Stimulated activated CD4-positive, alpha-beta T cell treated with anti-CD3 and anti-CD28 coated beads, Interleukin-2, amount 100 ng/mL, for 48 hours (primary cell): ENCODE measurements around the gene KBTBD12.

Experiments
- DNase-seq, 2 donors: peaks; one replicate each; pipeline ENCODE4 v3.0.0-alpha.2; 2020

KBTBD12 gene

GRCh38 chr3:127954640-127955039 lies 39.6 kb downstream of the KBTBD12 start:
- DNase-seq: no peak

GRCh38 chr3:127955728-127956127 lies 40.7 kb downstream of the KBTBD12 start:
- DNase-seq: no peak

GRCh38 chr3:127959041-127959440 lies 44.0 kb downstream of the KBTBD12 start:
- no peak for DNase-seq

- no peak for DNase-seq
Measured at GRCh38 chr3:127959873-127960272, 44.8 kb downstream of the KBTBD12 start.

- no peak for DNase-seq
Measured at GRCh38 chr3:127960421-127960965, 45.5 kb downstream of the KBTBD12 start.

GRCh38 chr3:127961124-127961523 lies 46.1 kb downstream of the KBTBD12 start:
- DNase-seq: no peak

GRCh38 chr3:127961963-127962362 lies 46.9 kb downstream of the KBTBD12 start:
- DNase-seq: no peak

- DNase-seq: no peak
Measured at GRCh38 chr3:127962937-127963336, 47.9 kb downstream of the KBTBD12 start.

- no peak for DNase-seq
Measured at GRCh38 chr3:127964053-127964452, 49.0 kb downstream of the KBTBD12 start.

- DNase-seq: no peak
Measured at GRCh38 chr3:127964816-127965215, 49.8 kb downstream of the KBTBD12 start.

- DNase-seq: no peak
Measured at GRCh38 chr3:127967316-127967715, 52.3 kb downstream of the KBTBD12 start.

- DNase-seq: no peak
Measured at GRCh38 chr3:127970966-127971592, 56.0 kb downstream of the KBTBD12 start.

- DNase-seq: no peak
Measured at GRCh38 chr3:127974226-127974625, 59.2 kb downstream of the KBTBD12 start.

GRCh38 chr3:127975153-127976029 lies 60.4 kb downstream of the KBTBD12 start:
- DNase-seq: no peak

GRCh38 chr3:127978636-127979035 lies 63.6 kb downstream of the KBTBD12 start:
- no peak for DNase-seq

GRCh38 chr3:127979473-127979872 lies 64.4 kb downstream of the KBTBD12 start:
- no peak for DNase-seq

GRCh38 chr3:127981097-127981496 lies 66.1 kb downstream of the KBTBD12 start:
- DNase-seq: no peak

GRCh38 chr3:127982155-127982554 lies 67.1 kb downstream of the KBTBD12 start:
- DNase-seq: no peak

- no peak for DNase-seq
Measured at GRCh38 chr3:127984241-127984975, 69.4 kb downstream of the KBTBD12 start.

- no peak for DNase-seq
Measured at GRCh38 chr3:127985216-127985615, 70.2 kb downstream of the KBTBD12 start.

- DNase-seq: no peak
Measured at GRCh38 chr3:127985655-127986225, 70.7 kb downstream of the KBTBD12 start.

- no peak for DNase-seq
Measured at GRCh38 chr3:127986803-127987202, 71.8 kb downstream of the KBTBD12 start.
